K562 (cell line): Measurements from ENCODE around the gene CLCN1. TPM values are rescaled to one million over a fixed set of nuclear protein-coding genes. Genes with fewer than 3 reads are reported as not detected.

Experiments used
- ATAC-seq: fragments of 200-7000 bp; cut with Tn5 transposase; 3 replicates; pipeline ENCODE4 v1.9.1; 2020; ENCODE audit warnings: moderate library complexity
- BruUV-seq: library from RNA; stranded (reverse); fragments of 400-500 nt; replicated peaks from 2 replicates; lab custom pipeline; 2021; lab: Mats Ljungman, UMichigan
- CTCF ChIA-PET: fragments of 300-600 bp; formaldehyde crosslinking; extraction: SDS; loops from one replicate; lab custom pipeline; 2021; ENCODE audit warnings: low intra/inter-chr PET ratio; lab: Yijun Ruan, JAX
- POLR2A ChIA-PET: fragments of 300-600, 350-650 bp; sonication (Branson Sonifier 250); formaldehyde crosslinking; extraction: SDS; loops from one replicate; lab custom pipeline; 2021; ENCODE audit warnings: antibody characterized with exemption, inconsistent platforms; lab: Yijun Ruan, JAX
- DNase-seq, 4 experiments: peaks; one replicate each; pipeline versions ENCODE4 v3.0.0 to v3.0.0-alpha.2; 2011 to 2018; ENCODE audit warnings: low spot score in 3 of 4, mixed read lengths in 3 of 4; ENCODE audit errors: extremely low read depth in 1 of 4
- FAIRE-seq: peaks from 2 replicates; lab custom pipeline; 2011; peaks lifted over from hg19 to GRCh38; lab: Jason Lieb, UNC
- H2AFZ ChIP-seq: 2 replicates; pipeline ENCODE4 v1.6.0; 2011; ENCODE audit warnings: low read depth, low read length, control low read depth, inconsistent platforms
- H3K27ac ChIP-seq: fragments of 200-600 bp; 3 replicates; pipeline ENCODE4 v1.8.0; 2011; ENCODE audit warnings: low read depth, mild to moderate bottlenecking, control low read depth, inconsistent platforms, low read length, moderate library complexity, mixed read lengths; ENCODE audit errors: extremely low read depth
- H3K27me3 ChIP-seq, 2 experiments: fragments of 300-600 bp in 1 of 2; 2 replicates in 1 of 2; 3 replicates in 1 of 2; pipeline versions ENCODE4 v1.6.0 to v1.8.0; 2011; ENCODE audit warnings: inconsistent platforms in 2 of 2, low read length in 2 of 2, mild to moderate bottlenecking in 1 of 2, mixed read lengths in 1 of 2, moderate library complexity in 1 of 2; ENCODE audit not compliant: control insufficient read depth in 2 of 2, insufficient read depth in 2 of 2
- H3K36me3 ChIP-seq: fragments of 300-600 bp; 3 replicates; pipeline ENCODE4 v1.8.0; 2011; ENCODE audit warnings: mild to moderate bottlenecking, low read length, inconsistent platforms; ENCODE audit not compliant: control insufficient read depth, insufficient read depth
- H3K4me1 ChIP-seq, 2 experiments: fragments of 200-600 bp in 1 of 2; replicated peaks in 1 of 2; 2 replicates in 1 of 2; 3 replicates in 1 of 2; pipeline versions ENCODE4 v1.5.1 to v1.8.0; 2011; ENCODE audit warnings: inconsistent platforms in 2 of 2, low read length in 2 of 2, mild to moderate bottlenecking in 1 of 2, mixed read lengths in 1 of 2, moderate library complexity in 1 of 2; ENCODE audit not compliant: control insufficient read depth in 2 of 2, insufficient read depth in 2 of 2
- H3K4me2 ChIP-seq: 2 replicates; pipeline ENCODE4 v1.6.1; 2011; ENCODE audit warnings: low read length, control low read depth, inconsistent platforms, mixed read lengths; ENCODE audit not compliant: insufficient read depth
- H3K4me3 ChIP-seq: fragments of 200-600 bp; sonication (generic), shearing (Covaris generic); 2 replicates; pipeline ENCODE4 v1.5.1; 2016; ENCODE audit warnings: control low read depth, inconsistent platforms
- H3K79me2 ChIP-seq: fragments of 200-600 bp; 3 replicates; pipeline ENCODE4 v1.8.0; 2011; ENCODE audit warnings: low read length, inconsistent platforms; ENCODE audit not compliant: control insufficient read depth, insufficient read depth
- H3K9ac ChIP-seq, 2 experiments: 2 replicates each; pipeline versions ENCODE4 v1.6.0 to v1.6.1; 2011; ENCODE audit warnings: low read depth in 2 of 2, low read length in 2 of 2, control low read depth in 1 of 2, inconsistent platforms in 1 of 2, mild to moderate bottlenecking in 1 of 2, mixed read lengths in 1 of 2; ENCODE audit not compliant: insufficient read depth in 1 of 2
- H3K9me1 ChIP-seq: one replicate; pipeline ENCODE4 v1.6.0; 2011; ENCODE audit warnings: inconsistent platforms, mild to moderate bottlenecking, low read length, moderate library complexity; ENCODE audit not compliant: control insufficient read depth, insufficient read depth
- H3K9me3 ChIP-seq: replicated peaks from 2 replicates; pipeline ENCODE4 v1.5.1; 2011; ENCODE audit warnings: low read depth, low read length, inconsistent platforms; ENCODE audit not compliant: control insufficient read depth, insufficient read depth
- H4K20me1 ChIP-seq: replicated peaks from 2 replicates; pipeline ENCODE4 v1.6.1; 2011; ENCODE audit warnings: low read length, inconsistent platforms, mixed read lengths; ENCODE audit not compliant: control insufficient read depth, insufficient read depth
- PHTF2 ChIP-seq: fragments of 250-450 bp; sonication (Bioruptor Pico); IDR thresholded peaks from 2 replicates; pipeline ENCODE4 v1.5.0; 2021; ENCODE audit warnings: mild to moderate bottlenecking
- POU5F1 ChIP-seq: fragments of 150-350 bp; IDR thresholded peaks from 2 replicates; pipeline ENCODE4 v1.6.1; 2014; ENCODE audit warnings: borderline replicate concordance, low read length, low read depth, mild to moderate bottlenecking; ENCODE audit not compliant: partially characterized antibody
- RAD21 ChIP-seq, 2 experiments: fragments of 250-450 bp in 1 of 2; fragments of 450-650 bp in 1 of 2; sonication (Bioruptor Pico) in 1 of 2; formaldehyde crosslinking in 1 of 2; IDR thresholded peaks in 1 of 2; conservative IDR thresholded peaks in 1 of 2; 2 replicates each; pipeline versions ENCODE4 v1.4.0 to v1.8.0; 2020 to 2022; ENCODE audit warnings: mild to moderate bottlenecking in 2 of 2, moderate library complexity in 1 of 2
- SREBF2 ChIP-seq: sonication (generic); formaldehyde crosslinking; IDR thresholded peaks from 2 replicates; pipeline ENCODE4 v1.4.0; 2020; ENCODE audit warnings: mild to moderate bottlenecking, missing genetic modification reagents
- WGBS: fragments of 100-300 bp; shearing (Covaris generic); methylation state at CpG from one replicate; pipeline ENCODE4 v1.1.6; 2016; ENCODE audit warnings: low coverage, mixed read lengths; ENCODE audit not compliant: insufficient coverage; ENCODE audit errors: missing lambda C conversion rate; 5-methylcytosine and 5-hydroxymethylcytosine counted together
- in situ Hi-C: fragments of 300-500 bp; cut with MboI; formaldehyde crosslinking; loops from 4 replicates; pipeline ENCODE4 v1.15.0; 2018; ENCODE audit warnings: inconsistent platforms, mixed read lengths
- intact Hi-C: fragments of 100-400 bp; cut with micrococcal nuclease; formaldehyde crosslinking; loops from 2 replicates; pipeline ENCODE4 v1.14.2; 2022
- polyA plus RNA-seq, 8 experiments: library from polyadenylated mRNA; depleted of rRNA in 4 of 8; stranded (reverse) in 5 of 8; unstranded in 3 of 8; fragments of >200 nt; fragmentation: Nextera tagmentation in 2 of 8; fragmentation: Illumina TruSeq in 1 of 8; extraction: Ambion mirVana in 2 of 8; extraction: Trizol in 1 of 8; gene quantifications; 2 replicates each; pipeline versions ENCODE4 v1.2.1 to v1.2.3, GENCODE V29; 2011 to 2014; ENCODE audit warnings: inconsistent platforms in 1 of 8, missing spikeins in 1 of 8
- total RNA-seq, 7 experiments: library from RNA; depleted of rRNA in 6 of 7; stranded (reverse); fragments of >200 nt in 6 of 7; fragmentation: Illumina TruSeq in 2 of 7; extraction: Trizol in 2 of 7; gene quantifications; 2 replicates each; pipeline versions ENCODE4 v1.2.1 to v1.2.3, GENCODE V29; 2011 to 2021; ENCODE audit warnings: low replicate concordance in 1 of 7
- TF ChIP-seq, protein P1 (sequence below), 3 experiments: IDR thresholded peaks in 2 of 3; conservative IDR thresholded peaks in 1 of 3; 2 replicates each; pipeline ENCODE4 v1.5.1; 2011 to 2012; ENCODE audit warnings: low read length in 3 of 3, mild to moderate bottlenecking in 3 of 3, control low read depth in 2 of 3, improper control_type of control experiment in 1 of 3, inconsistent platforms in 1 of 3, low read depth in 1 of 3, mixed read lengths in 1 of 3, moderate library complexity in 1 of 3; ENCODE audit not compliant: insufficient read depth in 2 of 3
- TF ChIP-seq, protein P2 (sequence below), 2 experiments: fragments of 450-650 bp; formaldehyde crosslinking in 1 of 2; IDR thresholded peaks; 2 replicates each; pipeline versions ENCODE4 v1.4.0 to v1.6.1; 2014 to 2020; ENCODE audit warnings: mild to moderate bottlenecking in 2 of 2, borderline replicate concordance in 1 of 2, low read depth in 1 of 2

Gene CLCN1
- total and polyA plus RNA-seq, 9 of the 15 experiments (the other 6 are each of a cell fraction or from before 2014, with no cell fraction given), result 0.01 to 0.11 (median 0.04) TPM; not detected in 4

DNA sequence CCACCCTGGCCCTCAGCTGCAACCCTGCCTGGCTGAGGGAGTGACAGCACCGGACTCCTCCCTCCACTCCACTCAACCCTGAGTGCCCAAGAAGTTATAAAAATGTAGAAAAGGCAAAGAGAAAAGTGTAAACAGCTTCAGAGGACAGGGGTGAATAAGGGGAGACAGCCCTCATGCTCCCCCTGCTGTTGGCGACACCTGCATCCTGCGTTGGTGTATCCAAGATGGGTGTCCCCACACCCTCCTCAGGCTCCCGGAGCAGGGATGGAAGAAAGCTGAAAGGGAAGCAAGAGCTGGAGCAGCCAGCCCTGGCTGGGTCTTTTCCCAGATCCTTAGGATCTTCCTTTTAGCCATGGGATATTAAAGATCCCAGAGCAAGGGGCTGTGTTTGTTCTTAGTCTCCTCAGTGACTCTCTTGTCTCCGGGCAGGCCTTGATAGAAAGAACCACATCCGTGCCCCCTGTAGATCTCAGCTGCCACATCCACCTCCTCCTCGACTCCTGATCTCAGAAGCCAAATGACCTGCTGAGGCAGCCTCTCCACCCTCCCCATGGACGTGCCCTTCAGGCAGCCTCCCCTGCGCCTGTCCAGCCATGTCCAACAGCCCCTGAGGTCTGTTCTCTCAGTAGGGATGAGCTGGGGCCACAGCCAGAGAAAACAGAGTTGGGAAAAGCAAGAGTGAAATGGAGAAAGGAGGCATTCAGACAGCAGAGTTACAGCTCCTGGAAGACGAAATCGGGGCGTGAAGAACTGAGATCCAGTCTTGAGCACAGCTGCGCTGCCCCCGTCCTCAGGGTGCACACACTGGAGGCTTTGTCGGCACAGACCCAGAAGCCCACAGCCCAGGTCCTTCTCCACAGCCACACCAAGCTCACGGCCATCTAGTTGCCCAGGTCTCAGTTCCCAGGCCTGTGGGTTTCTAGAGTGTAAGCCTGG lies 39.8 kb downstream of the CLCN1 start:
- no peaks in the 10 kb centered on the region for H3K36me3 ChIP-seq
- BruUV-seq, result no TSS peak
- FAIRE-seq (peak; percentile 52), ATAC-seq (peak; percentile 58), DNase-seq (peak in 2 of 4 experiments; percentile 38 to 62)
- 0 out of 4 replicates have a peak overlapping the region, but pooled peaks of 1 of the 2 experiments have one; percentile 21 for H3K9ac ChIP-seq
- ChIA-PET POLR2A (interaction anchor here (0.6 to 0.7 kb wide), 2 partner anchors 26 to 758 kb away, joined by 3 to 5 read pairs; no protein-coding TSS in a partner anchor), CTCF (no interaction called here)
- H3K9me1 ChIP-seq, result peaks cover 3% of the 10 kb centered on the region
- intact Hi-C loops (no loop called here), in situ Hi-C loops (no loop called here)
- H3K79me2 ChIP-seq, result no peaks in the 10 kb centered on the region
- WGBS, result 4% methylated on average over 16 of the region's 16 CpGs
- no peak overlapping the region for H3K4me3 ChIP-seq
- peaks cover 9% of the 10 kb centered on the region; the same call in 1 of the 2 replicates for H4K20me1 ChIP-seq
- no peak overlapping the region for H2AFZ ChIP-seq
- peaks cover 0 to 3% of the 10 kb centered on the region in 2 experiments; a peak in 1 of 5 replicates for H3K4me1 ChIP-seq
- no peak overlapping the region for H3K27ac ChIP-seq
- peaks cover 67 to 86% of the 10 kb centered on the region in 2 experiments for H3K27me3 ChIP-seq
- 0 out of 4 replicates have a peak, but pooled peaks of 1 of the 2 experiments have one; percentile 16 for TF ChIP-seq RAD21 (CRISPR knock-in tag; conservative IDR thresholded peaks at IDR 0.05 in 1 of 2, IDR thresholded peaks at IDR 0.05 in 1 of 2)
- TF ChIP-seq, protein P1, sequence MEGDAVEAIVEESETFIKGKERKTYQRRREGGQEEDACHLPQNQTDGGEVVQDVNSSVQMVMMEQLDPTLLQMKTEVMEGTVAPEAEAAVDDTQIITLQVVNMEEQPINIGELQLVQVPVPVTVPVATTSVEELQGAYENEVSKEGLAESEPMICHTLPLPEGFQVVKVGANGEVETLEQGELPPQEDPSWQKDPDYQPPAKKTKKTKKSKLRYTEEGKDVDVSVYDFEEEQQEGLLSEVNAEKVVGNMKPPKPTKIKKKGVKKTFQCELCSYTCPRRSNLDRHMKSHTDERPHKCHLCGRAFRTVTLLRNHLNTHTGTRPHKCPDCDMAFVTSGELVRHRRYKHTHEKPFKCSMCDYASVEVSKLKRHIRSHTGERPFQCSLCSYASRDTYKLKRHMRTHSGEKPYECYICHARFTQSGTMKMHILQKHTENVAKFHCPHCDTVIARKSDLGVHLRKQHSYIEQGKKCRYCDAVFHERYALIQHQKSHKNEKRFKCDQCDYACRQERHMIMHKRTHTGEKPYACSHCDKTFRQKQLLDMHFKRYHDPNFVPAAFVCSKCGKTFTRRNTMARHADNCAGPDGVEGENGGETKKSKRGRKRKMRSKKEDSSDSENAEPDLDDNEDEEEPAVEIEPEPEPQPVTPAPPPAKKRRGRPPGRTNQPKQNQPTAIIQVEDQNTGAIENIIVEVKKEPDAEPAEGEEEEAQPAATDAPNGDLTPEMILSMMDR (IDR thresholded peaks at IDR 0.05 in 2 of 3, conservative IDR thresholded peaks at IDR 0.05 in 1 of 3; ENCODE audit: insufficient read depth in 2 of 3, low read depth in 1 of 3, low read length in 3 of 3), result peak; percentile 31 to 44 (median 41); a peak in 5 of 6 replicates
- no peak for TF ChIP-seq POU5F1
- TF ChIP-seq SREBF2 (CRISPR knock-in tag), result no peak
- TF ChIP-seq PHTF2 (CRISPR knock-in tag), result no peak
- TF ChIP-seq, protein P2, sequence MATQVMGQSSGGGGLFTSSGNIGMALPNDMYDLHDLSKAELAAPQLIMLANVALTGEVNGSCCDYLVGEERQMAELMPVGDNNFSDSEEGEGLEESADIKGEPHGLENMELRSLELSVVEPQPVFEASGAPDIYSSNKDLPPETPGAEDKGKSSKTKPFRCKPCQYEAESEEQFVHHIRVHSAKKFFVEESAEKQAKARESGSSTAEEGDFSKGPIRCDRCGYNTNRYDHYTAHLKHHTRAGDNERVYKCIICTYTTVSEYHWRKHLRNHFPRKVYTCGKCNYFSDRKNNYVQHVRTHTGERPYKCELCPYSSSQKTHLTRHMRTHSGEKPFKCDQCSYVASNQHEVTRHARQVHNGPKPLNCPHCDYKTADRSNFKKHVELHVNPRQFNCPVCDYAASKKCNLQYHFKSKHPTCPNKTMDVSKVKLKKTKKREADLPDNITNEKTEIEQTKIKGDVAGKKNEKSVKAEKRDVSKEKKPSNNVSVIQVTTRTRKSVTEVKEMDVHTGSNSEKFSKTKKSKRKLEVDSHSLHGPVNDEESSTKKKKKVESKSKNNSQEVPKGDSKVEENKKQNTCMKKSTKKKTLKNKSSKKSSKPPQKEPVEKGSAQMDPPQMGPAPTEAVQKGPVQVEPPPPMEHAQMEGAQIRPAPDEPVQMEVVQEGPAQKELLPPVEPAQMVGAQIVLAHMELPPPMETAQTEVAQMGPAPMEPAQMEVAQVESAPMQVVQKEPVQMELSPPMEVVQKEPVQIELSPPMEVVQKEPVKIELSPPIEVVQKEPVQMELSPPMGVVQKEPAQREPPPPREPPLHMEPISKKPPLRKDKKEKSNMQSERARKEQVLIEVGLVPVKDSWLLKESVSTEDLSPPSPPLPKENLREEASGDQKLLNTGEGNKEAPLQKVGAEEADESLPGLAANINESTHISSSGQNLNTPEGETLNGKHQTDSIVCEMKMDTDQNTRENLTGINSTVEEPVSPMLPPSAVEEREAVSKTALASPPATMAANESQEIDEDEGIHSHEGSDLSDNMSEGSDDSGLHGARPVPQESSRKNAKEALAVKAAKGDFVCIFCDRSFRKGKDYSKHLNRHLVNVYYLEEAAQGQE (IDR thresholded peaks at IDR 0.05; ENCODE audit: borderline replicate concordance), result peak; percentile 4; the same call in 1 of the 2 replicates
- TF ChIP-seq, protein P2 (CRISPR knock-in tag; IDR thresholded peaks at IDR 0.05; ENCODE audit: low read depth), result no peak
- no peaks in the 10 kb centered on the region for H3K9me3 ChIP-seq
- H3K4me2 ChIP-seq, result no peak overlapping the region
